Non-pigmented ciliary epithelial cell (primary cell): ENCODE results near the gene PRKAB1.

ENCODE experiments used
- DNase-seq: peaks from one replicate; pipeline ENCODE4 v3.0.0-alpha.2; 2010; ENCODE audit warnings: low read depth

PRKAB1 gene

DNA sequence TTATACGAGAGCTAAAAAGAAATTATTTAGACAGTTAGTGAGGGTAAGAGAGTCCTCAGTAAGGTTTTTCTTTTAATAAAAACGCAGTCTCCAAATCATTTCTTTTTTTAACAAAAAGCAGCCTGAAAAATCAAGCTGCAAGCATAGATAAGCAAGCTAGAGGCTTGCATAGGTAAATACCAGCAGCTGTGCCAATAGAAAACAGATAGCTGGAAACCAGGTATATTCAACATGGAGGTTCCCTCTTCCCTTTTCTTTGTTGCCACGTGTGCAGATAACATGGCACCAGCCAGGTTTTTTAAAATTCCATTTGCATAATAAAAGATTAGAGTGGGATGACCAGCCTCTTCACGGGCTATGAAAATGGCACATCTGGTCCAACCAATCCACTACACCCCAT is 6.1 kb upstream of the PRKAB1 start:
- DNase-seq: no peak

DNA sequence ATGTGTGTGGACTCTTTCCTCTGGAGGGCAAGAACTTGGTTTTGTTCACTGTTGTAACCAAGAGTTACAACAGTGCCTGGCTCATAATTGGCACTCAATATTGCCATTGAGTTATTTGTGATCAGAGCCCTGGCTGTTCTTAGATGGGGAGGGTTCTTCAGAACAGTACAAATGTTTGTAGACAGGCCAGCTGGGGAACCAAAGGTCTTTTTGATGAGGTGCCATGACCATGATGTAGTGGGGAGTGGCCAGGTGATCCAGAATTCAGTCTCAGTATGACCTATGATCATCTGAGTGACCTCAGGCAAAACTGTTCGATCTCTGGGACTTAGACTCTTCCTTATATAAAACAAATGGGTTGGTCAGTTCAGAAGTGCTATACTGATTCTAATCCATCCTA is 3.3 kb upstream of the PRKAB1 start:
- DNase-seq: no peak

DNA sequence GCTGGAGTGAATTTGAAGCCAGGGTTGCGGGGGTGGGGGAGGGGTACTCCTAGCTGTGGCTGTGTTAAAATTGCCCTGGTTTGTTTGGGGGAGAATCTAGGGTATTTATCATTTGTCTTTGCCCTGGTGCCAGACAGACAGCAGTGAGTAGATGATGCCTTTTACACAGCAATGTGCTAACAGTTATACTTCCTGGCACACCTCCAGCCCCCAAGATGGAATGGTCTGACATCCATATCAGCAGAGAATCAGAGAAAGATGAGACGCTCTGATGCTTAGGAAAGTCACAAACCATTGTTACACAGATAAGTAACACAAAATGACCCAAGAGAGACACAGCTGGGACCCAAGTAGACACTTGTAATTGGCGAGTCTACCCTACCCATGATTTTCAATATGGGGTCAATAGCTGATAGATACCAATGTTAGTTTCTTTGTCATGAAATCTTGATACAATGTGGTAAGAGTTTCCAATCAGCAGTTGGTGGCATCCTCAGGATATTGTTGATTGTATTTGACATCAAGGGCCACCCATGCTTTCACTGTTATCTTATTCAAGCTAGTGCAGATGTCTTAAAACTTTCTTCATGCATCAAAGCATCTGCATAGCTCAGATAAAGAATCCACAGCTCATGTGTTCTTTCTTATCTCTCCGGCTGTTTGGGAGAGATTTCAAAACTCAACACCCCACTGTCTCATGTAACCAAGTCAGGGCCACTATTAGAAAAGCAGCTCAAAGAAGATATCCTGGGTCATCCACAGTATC is 2.6 kb upstream of the PRKAB1 start:
- no peak for DNase-seq

DNA sequence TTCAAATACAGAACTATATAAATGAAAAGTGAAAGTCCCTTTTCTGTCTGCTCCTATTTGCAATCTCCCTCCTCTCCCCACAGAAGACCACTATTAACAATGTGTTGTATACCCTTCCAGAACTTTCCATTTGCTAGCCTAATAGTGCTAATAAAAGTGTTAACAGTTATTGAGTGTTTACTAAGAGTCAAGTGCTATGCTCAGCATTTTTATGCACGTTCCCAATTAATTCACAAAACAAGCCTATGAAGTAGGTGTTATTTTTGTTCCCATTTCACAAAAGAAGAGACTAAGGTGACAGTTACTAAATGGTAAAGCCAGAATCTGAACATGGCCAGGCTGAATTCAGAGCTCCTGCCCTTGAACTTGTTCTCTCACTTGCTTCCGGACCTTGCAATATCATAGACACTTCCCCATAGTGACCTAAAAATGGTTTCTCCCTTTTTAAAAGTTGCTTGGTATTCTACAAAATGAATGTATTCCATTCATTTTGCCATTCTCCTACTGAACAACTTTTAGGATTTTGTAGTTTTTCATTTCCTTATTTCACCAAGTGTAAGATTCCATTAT is 1.6 kb upstream of the PRKAB1 start:
- no peak for DNase-seq

DNA sequence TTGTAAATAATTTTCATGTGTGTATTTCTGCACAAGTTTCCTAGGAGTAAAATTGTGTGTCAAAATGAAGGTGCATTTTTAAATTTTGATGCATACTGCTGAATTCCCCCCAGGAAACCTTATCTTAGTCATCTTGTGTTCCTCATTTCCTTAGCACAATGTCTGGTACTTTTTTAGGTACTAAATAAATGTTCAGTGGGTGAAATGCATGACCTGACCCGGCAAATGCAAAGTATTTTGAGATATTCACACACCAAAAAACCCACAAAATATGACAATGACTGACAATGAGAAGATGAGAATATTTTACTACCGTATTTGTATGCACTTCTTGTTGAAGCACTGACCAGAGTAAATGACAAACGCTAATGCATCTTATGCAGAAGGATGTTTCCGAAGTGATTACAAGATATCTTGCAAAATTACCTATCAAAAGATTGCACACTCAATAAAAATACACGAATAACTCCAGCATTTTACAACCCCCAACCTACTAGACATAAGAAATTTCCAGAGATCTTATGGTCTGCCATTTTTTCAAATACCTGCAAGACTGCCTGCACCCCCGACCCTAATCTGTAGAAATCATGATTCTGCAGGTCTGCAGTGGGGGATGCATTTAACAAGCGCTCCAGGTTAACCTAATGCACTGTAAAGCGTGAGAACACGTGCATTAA is 895 bp upstream of the PRKAB1 start:
- DNase-seq: no peak

DNA sequence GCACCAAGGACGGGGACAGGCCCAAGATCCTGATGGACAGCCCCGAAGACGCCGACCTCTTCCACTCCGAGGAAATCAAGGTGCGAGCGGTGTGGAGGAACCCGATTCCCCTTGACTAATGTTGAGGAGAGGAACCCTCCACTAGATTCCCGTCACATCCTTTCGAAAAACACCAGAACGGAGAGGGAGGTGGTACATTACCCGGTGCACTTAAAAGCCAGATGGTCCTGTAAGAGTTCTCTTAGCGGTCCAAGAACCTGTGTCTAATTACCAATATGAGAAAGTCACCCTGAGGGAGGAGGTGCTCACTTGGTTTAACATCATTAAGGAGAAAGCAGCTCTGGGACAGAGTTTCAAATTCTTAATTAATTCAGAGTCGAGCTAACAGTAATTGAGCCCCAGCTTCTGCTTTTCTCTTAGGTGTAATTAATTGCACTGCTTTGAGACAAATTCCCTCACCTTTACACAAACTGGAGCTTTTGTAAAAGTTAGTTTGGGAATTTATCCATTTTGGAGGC is 450 bp downstream of the PRKAB1 start:
- no peak for DNase-seq

DNA sequence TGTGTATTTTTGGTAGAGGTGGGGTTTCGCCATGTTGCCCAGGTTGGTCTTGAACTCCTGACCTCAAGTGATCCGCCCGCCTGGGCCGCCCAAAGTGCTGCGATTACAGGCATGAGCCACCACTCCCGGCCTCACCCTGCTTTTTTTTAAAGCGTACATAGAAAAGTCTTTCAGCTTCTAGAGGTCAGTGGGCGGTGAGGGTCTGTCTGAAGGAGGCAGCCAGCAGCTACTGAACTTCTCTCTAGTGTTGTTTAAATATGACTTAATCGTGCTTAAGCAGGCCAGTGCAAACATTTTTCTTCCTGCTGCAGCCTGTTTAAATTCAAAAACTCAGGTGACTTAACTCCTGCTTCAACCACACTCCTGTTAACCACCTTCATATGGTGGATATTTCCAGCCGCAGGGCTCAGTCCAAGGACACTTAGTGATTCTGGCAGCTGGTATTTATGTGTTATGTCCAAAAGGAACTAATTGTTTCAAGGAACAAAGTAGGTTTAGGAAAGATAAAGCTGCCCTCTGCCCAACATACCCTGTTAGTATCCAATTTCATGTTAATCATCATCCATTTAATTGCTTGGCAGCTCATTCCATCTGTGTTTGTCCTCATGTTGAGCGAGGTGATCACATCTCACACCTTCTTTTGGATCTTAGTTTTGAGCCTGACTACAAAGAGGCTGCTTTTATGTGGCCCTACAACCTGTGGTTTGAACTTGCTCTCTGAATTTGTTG is 2.0 kb downstream of the PRKAB1 start:
- no peak for DNase-seq

DNA sequence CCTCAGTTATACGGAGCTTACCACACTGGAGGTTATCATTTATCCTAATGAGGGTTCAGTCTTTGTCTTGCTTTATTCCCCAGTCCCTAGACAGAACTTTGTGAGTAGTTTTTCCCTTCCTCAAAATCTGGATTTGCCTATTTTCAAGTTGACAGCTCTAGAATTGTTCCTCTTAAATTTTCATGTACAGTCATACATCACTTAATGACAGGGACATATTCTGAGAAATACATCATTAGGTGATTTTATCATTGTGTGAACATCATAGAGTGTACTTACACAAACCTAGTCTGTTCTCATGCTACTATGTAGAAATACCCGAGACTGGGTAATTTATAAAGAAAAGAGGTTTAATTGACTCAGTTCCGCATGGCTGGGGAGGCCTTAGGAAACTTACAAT is 3.1 kb downstream of the PRKAB1 start:
- no peak for DNase-seq

DNA sequence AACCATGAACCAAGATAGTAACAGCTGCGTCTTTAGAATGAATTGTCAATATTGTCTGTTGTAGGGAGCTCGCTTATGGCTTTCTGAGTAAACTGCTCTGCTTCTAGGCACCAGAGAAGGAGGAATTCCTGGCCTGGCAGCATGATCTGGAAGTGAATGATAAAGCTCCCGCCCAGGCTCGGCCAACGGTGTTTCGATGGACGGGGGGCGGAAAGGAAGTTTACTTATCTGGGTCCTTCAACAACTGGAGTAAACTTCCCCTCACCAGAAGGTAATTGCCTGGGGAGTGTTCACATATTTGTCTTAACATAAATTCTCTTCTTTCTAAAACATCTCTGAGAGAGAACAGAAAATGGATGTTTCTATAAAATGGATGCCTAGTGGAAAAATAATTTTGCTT is 4.3 kb downstream of the PRKAB1 start:
- no peak for DNase-seq

DNA sequence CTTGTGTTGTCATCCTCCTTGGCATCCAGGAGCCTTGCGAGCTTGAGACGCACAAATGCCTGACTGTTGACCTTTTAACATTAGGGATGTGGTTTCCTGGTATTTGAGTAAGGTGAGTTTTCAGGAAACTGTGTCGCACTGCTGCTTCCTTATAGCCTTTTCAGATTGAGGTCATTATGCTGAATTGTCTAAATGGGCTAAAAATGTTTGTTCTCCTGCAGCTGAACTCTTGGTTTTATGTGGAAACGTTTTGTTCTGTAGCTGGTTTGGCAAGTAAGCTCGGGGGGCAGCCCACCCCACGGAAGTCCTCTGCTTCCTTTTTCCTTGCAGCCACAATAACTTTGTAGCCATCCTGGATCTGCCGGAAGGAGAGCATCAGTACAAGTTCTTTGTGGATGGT is 5.7 kb downstream of the PRKAB1 start:
- no peak for DNase-seq

DNA sequence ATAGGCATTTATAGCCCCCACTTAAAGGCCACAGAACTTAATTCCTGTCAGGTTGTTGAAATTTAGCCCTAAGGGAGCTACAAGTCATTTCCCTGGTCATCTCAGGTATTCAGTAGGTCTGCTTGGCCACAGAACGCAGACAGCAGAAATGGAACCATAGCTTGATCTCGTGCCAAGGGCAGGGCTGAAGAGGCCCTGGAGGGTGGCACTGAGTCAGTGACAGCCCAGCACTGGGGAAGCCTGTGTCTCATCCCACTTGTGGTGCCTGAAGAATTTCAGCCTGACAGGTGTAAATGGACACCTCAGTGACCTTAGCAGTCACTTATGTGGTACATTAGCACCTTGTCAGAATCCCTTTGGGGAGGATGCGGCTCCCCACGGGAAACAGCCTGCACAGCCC is 6.6 kb downstream of the PRKAB1 start:
- no peak for DNase-seq

DNA sequence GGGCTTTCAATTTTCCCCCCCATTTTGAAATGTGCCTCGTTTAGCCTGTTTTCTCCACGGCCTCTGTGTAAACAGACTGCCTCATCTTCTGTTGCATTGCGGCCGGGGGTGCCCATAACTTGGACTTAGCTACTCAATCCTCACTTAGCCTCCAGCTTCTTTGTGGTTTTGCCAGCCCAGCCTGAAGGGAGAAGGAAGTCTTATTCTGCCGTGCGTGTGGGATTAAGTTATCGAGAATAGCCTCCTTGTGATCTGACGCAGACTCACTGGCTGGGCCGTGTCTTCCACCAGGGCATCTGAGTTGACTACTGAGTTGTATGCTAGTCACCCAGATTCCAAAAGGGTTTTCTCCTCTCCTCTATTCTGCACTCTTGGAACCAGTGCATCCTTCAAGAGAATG is 8.1 kb downstream of the PRKAB1 start:
- DNase-seq: no peak

DNA sequence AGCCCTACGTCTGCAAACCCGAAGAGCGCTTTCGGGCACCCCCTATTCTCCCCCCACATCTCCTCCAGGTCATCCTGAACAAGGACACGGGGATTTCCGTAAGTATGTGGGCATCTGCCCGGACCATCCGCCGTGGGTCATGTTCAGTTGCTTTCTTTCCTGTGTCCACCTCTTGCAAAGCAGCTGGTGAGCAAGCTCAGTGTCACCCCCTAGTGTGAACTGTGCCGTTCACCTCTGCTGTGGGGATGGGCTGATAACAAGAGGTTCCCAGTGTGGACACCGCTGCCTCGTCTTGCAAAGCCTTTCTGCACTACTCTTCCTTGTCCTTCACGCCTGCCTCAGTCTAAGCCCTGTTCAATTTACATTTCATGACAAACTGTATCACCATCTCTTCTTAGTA is 8.6 kb downstream of the PRKAB1 start:
- DNase-seq: no peak

DNA sequence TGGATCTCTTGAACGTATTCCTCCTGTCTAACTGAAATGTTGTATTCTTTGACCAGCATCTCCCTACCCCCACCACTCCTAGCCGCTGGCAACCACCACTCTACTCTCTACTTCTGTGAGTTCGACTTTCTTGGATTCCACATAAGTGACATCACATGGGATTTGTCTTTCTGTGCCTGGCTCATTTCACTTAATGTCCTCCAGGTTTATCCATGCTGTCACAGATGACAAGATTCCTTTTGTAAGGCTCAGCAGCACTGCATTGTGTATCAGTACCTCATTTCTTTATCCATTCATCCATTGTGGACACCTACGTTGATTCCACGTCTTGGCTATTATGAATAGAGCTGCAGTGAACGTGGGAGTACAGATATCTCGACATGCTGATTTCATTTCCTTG is 10.5 kb downstream of the PRKAB1 start:
- no peak for DNase-seq

DNA sequence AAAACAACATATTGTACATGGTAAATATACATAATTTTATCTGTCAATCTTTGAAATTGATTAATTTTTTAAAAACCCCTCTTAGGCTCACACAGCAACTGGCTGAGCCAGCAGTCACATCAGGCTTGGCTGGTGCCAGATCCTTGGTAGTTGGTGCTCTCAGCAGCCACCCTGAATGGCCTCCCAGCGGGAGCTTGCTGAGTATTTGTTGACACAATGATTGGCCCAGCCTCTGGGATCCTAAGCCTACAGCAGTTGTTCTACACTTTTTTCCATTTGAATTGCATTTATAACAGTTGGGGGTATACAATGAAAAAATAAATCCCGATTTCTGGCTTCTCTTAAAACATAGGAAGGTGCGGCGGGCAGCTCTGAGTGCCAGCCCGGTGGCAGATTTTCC is 11.1 kb downstream of the PRKAB1 start:
- no peak for DNase-seq

DNA sequence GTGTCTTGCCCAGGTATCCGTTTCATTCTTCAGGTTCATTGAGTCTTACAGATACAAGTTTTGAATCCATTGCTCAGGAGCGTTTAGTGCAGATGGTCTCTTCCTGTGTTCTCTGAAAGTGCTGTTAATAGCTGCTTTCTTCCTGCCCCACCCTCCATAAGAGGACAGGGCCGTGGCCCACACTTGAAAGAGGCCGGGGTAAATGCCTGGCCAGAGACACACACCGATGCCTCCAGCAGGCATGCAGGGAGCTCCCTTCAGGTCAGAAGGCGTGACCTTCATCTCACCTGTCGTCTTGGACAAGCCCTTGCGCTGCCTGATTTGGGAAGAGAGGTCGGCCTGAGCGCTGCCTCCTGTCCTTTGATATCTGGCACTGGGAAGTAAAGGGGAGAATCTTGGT is 11.6 kb downstream of the PRKAB1 start:
- no peak for DNase-seq

DNA sequence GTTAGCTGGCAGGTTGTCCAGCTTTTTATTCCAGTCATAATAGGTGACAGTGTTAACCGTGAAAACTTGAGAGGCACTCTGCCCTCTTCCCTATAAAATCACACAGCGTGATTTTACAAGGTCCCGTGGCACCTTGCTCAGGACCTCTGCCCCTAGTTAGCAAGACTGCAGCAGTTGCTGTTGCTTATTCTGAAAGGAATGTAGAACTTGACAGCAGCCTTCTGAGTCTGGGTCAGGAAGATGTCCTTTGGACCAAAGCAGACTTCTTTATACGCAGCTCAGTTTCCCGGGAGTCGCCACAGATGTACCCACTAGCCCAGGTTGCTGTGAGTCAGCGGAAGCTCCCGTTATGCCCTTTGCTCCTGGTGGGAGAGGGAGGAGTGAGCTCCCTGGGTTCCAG is 13.2 kb downstream of the PRKAB1 start:
- DNase-seq: no peak

DNA sequence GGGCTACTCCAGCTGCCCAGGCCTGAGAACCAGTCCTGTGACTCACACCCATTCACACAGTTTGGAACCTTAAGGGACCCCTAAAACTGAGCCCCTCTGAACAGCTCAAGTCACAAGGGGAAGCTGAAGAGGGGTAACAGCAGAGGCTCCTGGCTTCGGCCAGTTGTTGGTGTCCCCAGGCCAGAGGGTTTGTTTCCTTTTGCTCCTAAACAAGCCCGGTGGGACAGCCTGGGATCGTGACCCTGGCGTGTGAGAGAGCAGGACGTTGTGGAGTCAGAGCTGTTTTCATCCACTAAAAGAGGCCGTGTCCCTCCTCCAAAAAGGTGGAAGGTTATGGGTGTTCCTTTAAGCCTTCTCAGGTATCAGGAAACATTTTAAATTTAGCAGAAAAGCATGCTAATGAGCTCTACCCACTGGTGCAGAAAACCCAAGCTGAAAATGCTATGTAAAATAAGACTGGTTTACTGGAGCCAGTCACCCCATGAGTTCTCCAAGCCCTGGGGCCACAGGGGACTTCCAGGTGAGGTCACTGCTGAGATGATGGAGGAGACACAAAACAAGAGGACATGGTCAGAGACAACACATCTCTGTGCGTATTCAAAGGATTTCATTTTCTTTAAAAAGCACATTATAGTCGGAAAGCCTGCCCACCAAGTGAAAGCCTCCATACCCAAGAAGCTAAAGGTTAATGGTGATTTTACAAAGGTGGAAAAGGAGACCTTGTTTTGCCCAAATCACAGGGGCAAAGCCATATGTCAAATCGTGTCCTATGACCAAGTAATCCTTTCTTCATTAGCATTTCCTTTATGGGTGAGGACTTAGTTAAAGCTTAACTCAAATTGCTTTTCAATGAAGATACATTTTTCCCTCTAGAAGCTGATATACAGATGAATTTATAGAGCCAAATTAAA is 14.1 kb downstream of the PRKAB1 start:
- DNase-seq: no peak

DNA sequence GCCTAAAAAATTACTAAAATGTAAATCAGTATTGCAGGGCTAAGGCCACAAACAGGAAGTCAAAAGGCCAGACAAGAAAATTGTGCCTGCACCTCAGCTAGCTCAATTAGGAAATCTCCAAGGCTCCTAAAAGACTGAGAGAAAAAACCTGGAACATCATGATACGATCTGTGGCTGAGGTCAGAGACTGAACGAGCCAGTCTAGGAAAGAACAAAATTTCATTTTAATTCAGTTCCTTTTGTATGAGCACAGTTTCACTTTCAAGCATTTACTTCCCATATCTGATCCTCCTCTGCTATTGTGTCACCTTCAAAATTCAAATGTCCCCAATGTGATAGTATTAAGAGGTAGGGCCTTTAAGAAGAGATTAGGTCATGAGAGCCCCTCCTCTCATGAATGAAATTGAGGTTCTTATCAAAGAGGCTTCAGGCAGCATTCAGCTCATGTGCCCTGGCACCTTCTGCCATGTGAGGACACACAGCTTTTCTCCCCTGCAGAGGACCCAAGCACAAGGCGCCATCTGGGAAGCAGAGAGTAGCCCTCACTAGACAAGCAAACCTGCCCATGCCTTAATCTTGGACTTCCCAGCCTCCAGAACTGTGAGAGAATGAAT is 14.8 kb downstream of the PRKAB1 start:
- DNase-seq: no peak

DNA sequence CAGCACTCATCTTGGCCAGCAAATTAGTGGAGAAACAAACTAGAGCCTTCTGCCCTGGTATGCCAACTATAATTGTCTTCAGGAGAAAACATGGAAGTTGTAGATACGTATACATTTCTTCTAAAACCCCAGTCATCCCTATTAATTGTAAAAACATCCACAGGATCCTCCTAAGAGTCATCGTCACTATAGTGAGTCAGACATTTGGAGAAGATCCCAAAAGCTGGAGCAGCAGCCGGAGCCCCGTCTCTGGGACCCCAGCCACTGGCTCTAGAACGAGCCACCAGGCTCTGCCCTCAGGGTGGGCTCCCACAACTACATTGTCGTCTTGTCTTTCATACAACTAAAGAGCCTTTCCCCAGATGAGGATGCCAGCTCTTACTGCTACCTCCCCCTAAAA is 15.5 kb downstream of the PRKAB1 start:
- no peak for DNase-seq

DNA sequence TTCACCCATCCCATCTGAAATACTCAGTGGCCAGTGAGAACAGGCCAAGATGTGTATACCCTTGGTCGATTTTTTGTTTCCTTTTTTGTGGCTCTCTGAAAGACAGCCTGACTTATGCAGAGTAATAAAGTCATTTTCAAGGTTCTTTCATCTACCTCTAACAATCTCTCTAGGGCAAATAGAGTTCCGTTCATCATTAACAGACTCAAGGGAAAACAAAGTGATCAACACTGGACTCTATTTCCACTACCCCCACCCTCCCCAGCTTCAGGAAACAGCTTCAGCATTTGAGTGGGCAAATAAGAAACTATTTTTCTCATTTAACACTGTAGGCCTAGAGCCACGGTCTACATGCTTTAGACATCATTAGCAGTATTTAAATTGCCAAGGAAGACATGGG is 15.9 kb downstream of the PRKAB1 start:
- DNase-seq: no peak
